ENCODE data around the gene C7orf25.
"Not testable (repeated sequence)": the region's sequence is repeated elsewhere in the genome, so short reads cannot be mapped to it uniquely, and the experiment has no call there.

Gene C7orf25

GRCh38 chr7:42928754-42929153 lies 16.9 kb upstream of the C7orf25 start:
- DNase-seq = no peak

DNA sequence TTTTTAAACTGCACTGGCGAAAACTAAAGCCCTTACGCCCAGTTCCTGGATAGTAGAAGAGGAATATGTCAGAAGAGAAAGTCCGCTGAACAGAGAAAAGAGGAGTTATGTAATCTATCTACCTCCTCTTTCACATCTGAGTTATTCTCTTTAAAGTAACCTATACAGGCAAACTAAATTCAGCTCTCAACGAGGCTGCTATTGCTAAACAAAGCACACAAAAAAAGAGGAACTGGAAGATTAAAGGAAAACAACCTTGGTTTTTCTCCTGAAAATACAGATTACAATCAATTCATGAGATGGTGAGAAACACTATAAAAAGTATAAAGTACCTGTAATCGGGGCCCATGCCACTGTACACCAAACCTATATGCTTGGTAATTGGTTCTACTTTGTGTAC lies 14.3 kb upstream of the C7orf25 start:
- no peak for DNase-seq

DNA sequence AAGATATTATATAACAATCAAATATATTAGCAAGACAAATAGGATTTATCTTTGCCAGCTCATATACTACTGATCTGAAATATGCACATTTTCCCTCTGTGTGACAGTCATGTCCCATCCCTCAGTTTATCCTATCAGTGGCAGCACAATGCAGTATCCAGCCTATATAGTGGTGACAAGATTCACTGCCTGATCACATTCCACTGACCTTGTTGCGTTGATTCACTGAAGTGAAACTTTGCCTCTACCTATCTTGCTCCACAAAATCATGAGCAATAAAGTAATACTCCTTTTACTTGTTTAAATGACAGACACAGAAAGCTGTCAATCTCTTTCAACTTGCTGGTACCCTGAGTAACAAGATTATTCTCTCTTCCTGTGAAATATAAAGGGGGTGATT lies 13.8 kb upstream of the C7orf25 start:
- DNase-seq = no peak

DNA sequence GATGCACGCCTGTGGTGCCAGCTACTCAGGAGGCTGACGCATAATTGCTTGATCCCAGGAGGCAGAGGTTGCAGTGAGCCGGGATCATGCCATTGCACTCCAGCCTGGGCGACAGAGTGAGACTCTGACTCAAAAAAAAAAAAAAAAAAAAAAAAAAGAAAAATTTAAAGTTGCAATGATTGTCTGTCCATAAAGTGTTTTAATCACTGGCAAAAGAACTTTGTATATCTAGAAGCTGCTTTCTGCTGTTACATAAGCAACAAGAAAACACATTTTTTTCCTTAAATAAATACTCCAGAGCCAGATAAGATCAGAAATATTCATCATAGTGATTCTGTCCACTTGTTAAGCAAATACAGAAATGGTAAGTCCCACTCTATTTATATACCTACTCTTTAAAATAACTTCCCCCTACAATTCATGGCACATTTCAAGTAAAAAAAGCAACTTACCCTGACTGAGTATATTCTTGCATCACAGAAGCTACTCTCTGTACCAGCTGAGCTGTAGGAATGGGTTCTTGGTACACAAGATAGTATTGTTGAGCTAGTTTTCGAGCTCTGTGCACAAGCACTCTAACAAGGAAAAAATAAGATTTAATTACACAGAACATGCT lies 12.5 kb upstream of the C7orf25 start:
- DNase-seq = no peak

DNA sequence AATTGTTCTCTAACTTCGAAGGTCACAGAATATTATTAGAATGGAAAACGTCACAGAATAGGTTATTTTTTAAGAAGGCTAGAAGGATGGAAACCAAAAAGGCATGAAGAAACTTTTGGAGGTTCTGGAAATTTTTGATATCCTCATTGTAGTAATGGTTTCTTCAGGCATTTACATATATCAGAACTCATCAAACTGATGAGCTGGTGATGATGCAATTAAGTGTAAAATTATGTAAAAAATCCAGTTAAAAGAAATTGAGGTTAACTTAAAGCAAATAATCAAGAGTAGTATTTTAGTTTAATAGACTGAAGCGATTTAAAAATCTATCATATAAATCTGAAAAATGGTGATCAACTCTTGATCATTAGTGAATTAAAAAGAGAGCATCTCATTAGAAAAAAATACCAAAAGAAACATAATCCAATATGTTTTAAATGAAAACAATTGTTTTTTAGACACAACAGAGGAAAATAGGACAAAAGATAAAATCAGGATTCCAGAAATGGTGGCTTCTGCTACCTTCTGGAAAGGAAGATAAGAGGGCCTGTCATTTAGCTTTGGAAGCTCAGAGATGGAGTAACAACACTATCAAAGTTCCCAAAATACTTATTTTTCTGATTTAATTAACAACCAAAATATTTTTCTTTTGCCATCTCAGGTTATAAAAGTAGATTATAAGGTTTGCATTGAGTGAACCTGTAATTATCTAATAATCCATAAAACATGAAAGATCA lies 10.3 kb upstream of the C7orf25 start:
- no peak for DNase-seq

DNA sequence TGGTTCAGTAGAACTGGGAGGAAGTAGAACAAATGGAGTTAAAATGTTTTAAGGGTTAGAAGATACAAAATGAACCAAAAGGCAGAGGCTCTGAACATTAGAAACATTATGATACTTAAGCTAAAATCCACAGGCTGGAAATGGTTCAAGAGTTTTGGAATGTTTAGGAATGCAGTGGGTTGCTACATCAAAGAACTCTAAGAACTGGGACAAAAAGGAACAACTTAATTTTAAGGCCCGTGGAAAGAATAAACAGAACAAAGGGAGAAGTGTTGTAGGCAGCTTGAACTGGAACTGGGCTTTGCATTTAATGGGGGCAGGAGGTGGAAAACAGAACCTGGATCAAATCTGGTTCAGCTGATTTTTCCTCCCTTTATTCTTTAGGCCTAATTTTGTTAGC lies 3.5 kb upstream of the C7orf25 start:
- no peak for DNase-seq

DNA sequence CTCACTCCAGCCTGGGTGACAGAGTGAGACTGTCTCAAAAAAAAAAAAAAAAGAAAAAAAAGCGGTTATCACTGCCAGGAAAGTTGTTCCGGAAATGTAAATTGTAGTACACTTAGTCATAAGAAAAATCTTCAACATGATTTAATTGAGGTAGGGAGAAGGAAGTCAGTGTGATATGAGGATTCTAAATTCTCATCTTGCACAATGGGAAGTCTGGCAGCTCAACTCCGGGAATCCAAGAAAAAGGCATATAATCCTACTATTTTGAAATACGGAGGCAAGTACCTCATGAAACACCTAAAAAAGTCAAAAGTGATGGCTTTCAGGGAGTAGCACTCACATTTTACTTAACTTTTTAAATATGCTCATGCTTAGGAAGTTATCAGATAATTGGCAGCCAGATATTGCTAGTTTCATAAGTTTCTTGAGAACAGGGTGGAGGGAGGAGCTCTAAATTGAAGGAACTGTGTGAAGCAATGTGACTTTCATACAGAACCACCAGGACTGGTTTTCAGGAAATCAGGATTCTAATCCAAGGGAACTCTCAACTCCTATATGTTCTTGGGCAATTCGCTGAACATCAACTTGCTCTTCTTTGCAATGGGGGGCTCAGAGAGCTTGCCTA lies 2.7 kb upstream of the C7orf25 start:
- DNase-seq = no peak

- no peak for DNase-seq
Observed at GRCh38 chr7:42914009-42914408, 2.1 kb upstream of the C7orf25 start.

DNA sequence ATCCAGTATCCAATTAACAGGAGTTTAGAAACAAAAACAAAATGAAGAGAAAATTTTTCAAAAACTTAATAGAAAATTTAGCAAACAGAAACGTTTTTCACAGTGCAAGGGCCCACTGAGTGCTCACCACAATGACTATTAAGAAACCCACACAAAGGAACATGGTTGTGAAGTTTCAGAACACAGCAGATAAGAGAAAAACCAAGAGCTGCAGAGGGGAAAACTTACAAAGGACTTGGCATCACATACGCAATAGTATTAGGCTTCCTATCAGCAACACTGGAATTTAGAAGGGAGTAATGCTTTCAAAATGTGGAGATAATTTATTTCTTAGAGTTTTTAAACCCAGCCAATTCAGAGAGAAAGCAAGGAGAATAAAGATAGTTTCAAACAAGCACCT lies 1.7 kb upstream of the C7orf25 start:
- DNase-seq = no peak

DNA sequence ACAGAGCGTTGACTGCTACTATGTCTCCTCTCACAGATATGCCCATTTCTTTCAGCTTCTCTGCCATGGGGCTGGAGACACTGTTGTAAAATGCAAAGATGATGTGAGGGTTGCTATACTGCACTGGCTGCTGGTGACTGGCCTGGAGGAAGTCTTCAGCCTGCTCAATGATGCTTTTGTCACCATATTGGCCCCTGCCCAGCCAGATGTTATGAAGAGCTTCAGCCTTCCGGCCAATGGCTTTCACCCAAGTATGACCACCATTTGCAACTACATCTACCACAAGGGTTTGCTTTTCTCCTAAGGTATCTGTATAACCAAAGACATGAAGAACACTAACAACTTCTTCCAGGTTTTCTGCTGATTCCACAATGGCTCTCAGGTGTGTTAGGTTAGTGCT lies 1.6 kb downstream of the C7orf25 start:
- DNase-seq = no peak

GRCh38 chr7:42907316-42907715 lies 4.6 kb downstream of the C7orf25 start:
- DNase-seq = no peak

- no peak for DNase-seq
Observed at GRCh38 chr7:42906181-42906580, 5.7 kb downstream of the C7orf25 start.

- no peak for DNase-seq
Observed at GRCh38 chr7:42902331-42902730, 9.5 kb downstream of the C7orf25 start.

- DNase-seq = no peak
Observed at GRCh38 chr7:42900842-42901241, 11.0 kb downstream of the C7orf25 start.

GRCh38 chr7:42893346-42894240 lies 18.3 kb downstream of the C7orf25 start:
- no peak for DNase-seq

- no peak for DNase-seq
Observed at GRCh38 chr7:42886893-42887505, 24.9 kb downstream of the C7orf25 start.

- DNase-seq = no peak
Observed at GRCh38 chr7:42886129-42886528, 25.7 kb downstream of the C7orf25 start.

- DNase-seq = not testable (repeated sequence)
Observed at GRCh38 chr7:42885183-42885582, 26.7 kb downstream of the C7orf25 start.

GRCh38 chr7:42883950-42884349 lies 27.9 kb downstream of the C7orf25 start:
- no peak for DNase-seq

- DNase-seq = no peak
Observed at GRCh38 chr7:42880392-42880791, 31.5 kb downstream of the C7orf25 start.

- no peak for DNase-seq
Observed at GRCh38 chr7:42878303-42878702, 33.6 kb downstream of the C7orf25 start.

DNA sequence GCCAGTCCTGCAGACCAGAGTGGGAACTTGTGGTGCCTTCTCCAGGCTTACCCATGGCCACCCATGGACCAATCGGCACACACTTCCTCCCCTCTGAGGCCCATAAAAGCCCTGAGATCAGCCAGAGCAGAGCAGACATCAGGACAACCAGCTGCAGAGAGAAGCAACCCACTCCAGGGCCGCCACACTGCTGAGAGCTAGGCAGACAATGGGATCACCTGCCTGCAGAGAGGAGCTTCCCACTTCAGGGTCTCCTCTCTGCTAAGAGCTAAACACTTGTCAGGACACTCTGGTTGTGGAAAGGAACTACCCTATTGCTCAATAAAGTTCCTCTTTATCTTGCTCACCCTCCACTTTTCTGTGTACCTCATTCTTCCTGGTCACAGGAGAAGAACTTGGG lies 34.0 kb downstream of the C7orf25 start:
- no peak for DNase-seq

Measured in activated CD4-positive, alpha-beta T cell treated with anti-CD3 and anti-CD28 coated beads for 4 hours (primary cell).